Measurements from ENCODE around the gene MAP2K6.

Gene MAP2K6

DNA sequence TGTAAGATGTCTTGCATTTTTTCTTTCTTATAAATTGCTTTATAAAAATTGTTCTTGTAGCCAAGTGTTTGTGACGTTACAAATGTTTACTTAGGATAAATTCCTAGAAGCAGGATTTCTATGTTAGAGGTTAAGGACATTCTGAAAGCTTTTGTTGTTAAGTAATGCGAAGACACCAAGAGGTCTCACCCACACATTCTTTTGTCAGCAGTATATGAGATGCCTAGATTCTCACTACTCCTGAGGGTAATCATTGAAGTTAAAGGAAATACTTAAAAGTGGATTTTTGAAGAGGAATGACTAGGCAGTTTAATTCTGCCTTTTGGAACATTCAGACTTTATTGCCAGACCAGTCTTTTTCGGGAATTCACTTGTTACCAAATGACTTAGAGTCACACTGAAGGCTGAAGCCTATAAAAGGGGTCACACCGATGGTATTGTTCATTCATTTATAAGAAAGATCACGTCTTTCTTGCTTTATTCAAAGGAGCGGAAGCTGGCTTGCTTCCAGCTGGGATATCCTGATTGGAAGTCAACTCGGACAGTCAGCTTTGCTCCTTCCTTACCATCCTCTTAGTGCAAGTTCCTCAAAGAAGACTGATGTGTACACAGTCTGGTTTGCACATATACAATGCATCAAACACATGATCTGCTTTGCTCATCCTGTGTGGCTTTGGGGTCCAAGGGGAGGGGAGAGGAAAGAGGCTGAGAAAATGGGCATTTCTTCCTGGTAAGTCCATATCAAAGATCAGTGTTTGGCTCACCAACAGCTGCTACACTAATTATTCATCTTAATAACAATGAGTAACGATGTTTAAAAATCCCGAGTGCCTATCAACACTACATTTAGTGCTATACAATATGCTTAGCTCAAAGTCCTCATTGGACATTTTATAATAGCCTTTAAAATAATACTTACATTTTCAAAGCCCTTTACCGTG, 160.0 kb downstream of the MAP2K6 start:
- no peak for DNase-seq (ENCODE audit: low spot score)
- no peaks in the 10 kb centered on the region for H3K27me3 ChIP-seq (ENCODE audit: control insufficient read depth in 3 of 3, insufficient read depth in 3 of 3, low read depth in 1 of 3, low read length in 3 of 3)
- no peak overlapping the region for H4K91ac ChIP-seq (ENCODE audit: low read depth, low read length, poor library complexity)
- H2BK5ac ChIP-seq (ENCODE audit: low read length): no peak overlapping the region
- no peaks in the 10 kb centered on the region for H3K36me3 ChIP-seq (replicated peaks in 1 of 2; ENCODE audit: control insufficient read depth in 2 of 2, insufficient read depth in 2 of 2, low read length in 2 of 2)
- H3K4me3 ChIP-seq (ENCODE audit: low read length in 2 of 2): peak overlapping the region in 1 of 2 donors; percentile 22
- H3K18ac ChIP-seq (ENCODE audit: low read length): peak overlapping the region; percentile 1
- no peak overlapping the region for H2BK15ac ChIP-seq (ENCODE audit: low read length)
- no CpG with 5 or more reads among the region's 10 CpGs for WGBS, 2 donors (ENCODE audit: extremely low coverage in 2 of 2, insufficient read length in 2 of 2, insufficient replicate concordance in 1 of 2)
- no peak overlapping the region for H2AK5ac ChIP-seq (ENCODE audit: low read depth, low read length)
- H3K9me3 ChIP-seq (replicated peaks in 1 of 2; ENCODE audit: control insufficient read depth in 2 of 2, insufficient read depth in 1 of 2, low read depth in 1 of 2, low read length in 2 of 2): peaks cover 0 to 2% of the 10 kb centered on the region in 2 donors
- H2AFZ ChIP-seq (ENCODE audit: low read length): peak overlapping the region; percentile 65
- H2BK12ac ChIP-seq (ENCODE audit: low read length): no peak overlapping the region
- H3K9ac ChIP-seq (ENCODE audit: low read depth, low read length, poor library complexity): no peak overlapping the region
- H4K8ac ChIP-seq (ENCODE audit: low read depth, low read length): no peak overlapping the region
- H3K4ac ChIP-seq (ENCODE audit: low read length): no peak overlapping the region
- H3K27ac ChIP-seq (replicated peaks; ENCODE audit: low read length): no peak overlapping the region
- H2BK120ac ChIP-seq (ENCODE audit: low read depth, low read length): no peak overlapping the region
- no peak overlapping the region for H3K14ac ChIP-seq (ENCODE audit: low read length)
- H3K79me1 ChIP-seq (ENCODE audit: low read depth, low read length): no peaks in the 10 kb centered on the region
- no peak overlapping the region for H3K4me2 ChIP-seq (ENCODE audit: insufficient read depth, low read length, poor library complexity, severe bottlenecking)
- peaks cover 6 to 16% of the 10 kb centered on the region in 2 donors for H3K4me1 ChIP-seq (ENCODE audit: control insufficient read depth in 2 of 2, insufficient read depth in 1 of 2, low read depth in 1 of 2, low read length in 2 of 2)
- no peak overlapping the region for H3K23ac ChIP-seq (ENCODE audit: low read depth, low read length, poor library complexity)

DNA sequence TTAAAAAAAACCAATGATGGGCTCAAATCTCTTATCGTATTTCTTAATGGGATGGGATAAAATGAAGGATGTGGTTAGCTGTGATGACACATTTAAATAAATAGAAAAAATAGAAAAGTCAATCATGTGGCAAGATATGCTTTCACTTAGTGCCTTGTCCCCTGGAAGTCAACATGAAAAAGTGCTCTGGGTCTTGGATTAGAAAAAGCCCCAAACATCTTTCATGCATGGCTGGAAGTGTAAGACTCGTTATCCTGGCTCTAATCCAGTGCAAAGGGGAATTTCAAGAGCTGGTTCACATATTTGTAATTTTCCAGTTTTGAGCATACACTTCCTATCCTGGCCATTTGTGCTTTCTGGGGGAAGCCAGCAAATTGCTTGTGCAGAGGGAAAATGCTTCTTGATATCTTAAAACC, 160.9 kb downstream of the MAP2K6 start:
- DNase-seq (ENCODE audit: low spot score): no peak
- Histone ChIP-seq H2BK15ac (ENCODE audit: low read length) (no peak overlapping the region), H3K4me2 (ENCODE audit: insufficient read depth, low read length, poor library complexity, severe bottlenecking) (no peak overlapping the region), H2BK120ac (ENCODE audit: low read depth, low read length) (no peak overlapping the region), H3K27ac (replicated peaks; ENCODE audit: low read length) (peak overlapping the region; percentile 34), H3K4ac (ENCODE audit: low read length) (no peak overlapping the region), H3K79me1 (ENCODE audit: low read depth, low read length) (no peaks in the 10 kb centered on the region), H3K27me3 (ENCODE audit: control insufficient read depth in 3 of 3, insufficient read depth in 3 of 3, low read depth in 1 of 3, low read length in 3 of 3) (no peaks in the 10 kb centered on the region), H2BK12ac (ENCODE audit: low read length) (no peak overlapping the region), H3K14ac (ENCODE audit: low read length) (no peak overlapping the region), H3K9ac (ENCODE audit: low read depth, low read length, poor library complexity) (no peak overlapping the region), H3K9me3 (replicated peaks in 1 of 2; ENCODE audit: control insufficient read depth in 2 of 2, insufficient read depth in 1 of 2, low read depth in 1 of 2, low read length in 2 of 2) (peaks cover 0 to 2% of the 10 kb centered on the region in 2 donors), H4K8ac (ENCODE audit: low read depth, low read length) (no peak overlapping the region), H3K23ac (ENCODE audit: low read depth, low read length, poor library complexity) (no peak overlapping the region), H3K4me1 (ENCODE audit: control insufficient read depth in 2 of 2, insufficient read depth in 1 of 2, low read depth in 1 of 2, low read length in 2 of 2) (peaks cover 6 to 16% of the 10 kb centered on the region in 2 donors), H2AK5ac (ENCODE audit: low read depth, low read length) (no peak overlapping the region), H2BK5ac (ENCODE audit: low read length) (no peak overlapping the region), H3K4me3 (ENCODE audit: low read length in 2 of 2) (peak overlapping the region in 1 of 2 donors; percentile 22), H3K36me3 (replicated peaks in 1 of 2; ENCODE audit: control insufficient read depth in 2 of 2, insufficient read depth in 2 of 2, low read length in 2 of 2) (no peaks in the 10 kb centered on the region), H2AFZ (ENCODE audit: low read length) (peak overlapping the region; percentile 65), H4K91ac (ENCODE audit: low read depth, low read length, poor library complexity) (no peak overlapping the region), H3K18ac (ENCODE audit: low read length) (no peak overlapping the region)
- no CpG with 5 or more reads among the region's 2 CpGs for WGBS, 2 donors (ENCODE audit: extremely low coverage in 2 of 2, insufficient read length in 2 of 2, insufficient replicate concordance in 1 of 2)

DNA sequence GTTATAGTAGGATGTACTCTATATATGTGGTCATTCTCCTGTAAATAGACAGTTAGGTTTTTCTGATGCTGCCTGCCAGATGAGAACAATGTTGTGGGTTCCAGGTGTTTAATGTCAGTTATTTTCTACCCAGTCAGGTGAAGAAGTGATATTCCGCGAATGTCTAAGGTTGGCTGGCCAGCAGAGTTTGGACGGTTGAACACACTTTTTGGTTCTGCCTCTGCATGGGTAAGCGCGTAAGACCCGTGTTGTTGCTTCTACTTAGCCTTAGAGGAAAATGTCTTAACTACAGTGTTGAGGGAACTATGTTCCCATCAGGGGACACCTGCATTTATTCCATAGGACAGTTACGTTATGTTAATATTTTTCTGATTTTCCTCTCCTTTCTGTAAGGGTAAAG, 162.6 kb downstream of the MAP2K6 start:
- H2BK120ac ChIP-seq (ENCODE audit: low read depth, low read length): no peak overlapping the region
- no peak for DNase-seq (ENCODE audit: low spot score)
- no peak overlapping the region for H2BK15ac ChIP-seq (ENCODE audit: low read length)
- WGBS, 2 donors (ENCODE audit: extremely low coverage in 2 of 2, insufficient read length in 2 of 2, insufficient replicate concordance in 1 of 2): no CpG with 5 or more reads among the region's 7 CpGs
- no peak overlapping the region for H3K18ac ChIP-seq (ENCODE audit: low read length)
- H3K4me1 ChIP-seq (ENCODE audit: control insufficient read depth in 2 of 2, insufficient read depth in 1 of 2, low read depth in 1 of 2, low read length in 2 of 2): peaks cover 6 to 16% of the 10 kb centered on the region in 2 donors
- no peak overlapping the region for H2BK12ac ChIP-seq (ENCODE audit: low read length)
- H2AK5ac ChIP-seq (ENCODE audit: low read depth, low read length): no peak overlapping the region
- H3K14ac ChIP-seq (ENCODE audit: low read length): no peak overlapping the region
- no peaks in the 10 kb centered on the region for H3K36me3 ChIP-seq (replicated peaks in 1 of 2; ENCODE audit: control insufficient read depth in 2 of 2, insufficient read depth in 2 of 2, low read length in 2 of 2)
- no peak overlapping the region for H4K91ac ChIP-seq (ENCODE audit: low read depth, low read length, poor library complexity)
- H3K9me3 ChIP-seq (replicated peaks in 1 of 2; ENCODE audit: control insufficient read depth in 2 of 2, insufficient read depth in 1 of 2, low read depth in 1 of 2, low read length in 2 of 2): no peaks in the 10 kb centered on the region
- no peaks in the 10 kb centered on the region for H3K79me1 ChIP-seq (ENCODE audit: low read depth, low read length)
- no peaks in the 10 kb centered on the region for H3K27me3 ChIP-seq (ENCODE audit: control insufficient read depth in 3 of 3, insufficient read depth in 3 of 3, low read depth in 1 of 3, low read length in 3 of 3)
- H3K9ac ChIP-seq (ENCODE audit: low read depth, low read length, poor library complexity): no peak overlapping the region
- no peak overlapping the region for H3K4ac ChIP-seq (ENCODE audit: low read length)
- H3K27ac ChIP-seq (replicated peaks; ENCODE audit: low read length): no peak overlapping the region
- no peak overlapping the region for H3K4me3 ChIP-seq (ENCODE audit: low read length in 2 of 2)
- H2BK5ac ChIP-seq (ENCODE audit: low read length): no peak overlapping the region
- no peak overlapping the region for H3K4me2 ChIP-seq (ENCODE audit: insufficient read depth, low read length, poor library complexity, severe bottlenecking)
- no peak overlapping the region for H2AFZ ChIP-seq (ENCODE audit: low read length)
- H3K23ac ChIP-seq (ENCODE audit: low read depth, low read length, poor library complexity): no peak overlapping the region
- H4K8ac ChIP-seq (ENCODE audit: low read depth, low read length): no peak overlapping the region

DNA sequence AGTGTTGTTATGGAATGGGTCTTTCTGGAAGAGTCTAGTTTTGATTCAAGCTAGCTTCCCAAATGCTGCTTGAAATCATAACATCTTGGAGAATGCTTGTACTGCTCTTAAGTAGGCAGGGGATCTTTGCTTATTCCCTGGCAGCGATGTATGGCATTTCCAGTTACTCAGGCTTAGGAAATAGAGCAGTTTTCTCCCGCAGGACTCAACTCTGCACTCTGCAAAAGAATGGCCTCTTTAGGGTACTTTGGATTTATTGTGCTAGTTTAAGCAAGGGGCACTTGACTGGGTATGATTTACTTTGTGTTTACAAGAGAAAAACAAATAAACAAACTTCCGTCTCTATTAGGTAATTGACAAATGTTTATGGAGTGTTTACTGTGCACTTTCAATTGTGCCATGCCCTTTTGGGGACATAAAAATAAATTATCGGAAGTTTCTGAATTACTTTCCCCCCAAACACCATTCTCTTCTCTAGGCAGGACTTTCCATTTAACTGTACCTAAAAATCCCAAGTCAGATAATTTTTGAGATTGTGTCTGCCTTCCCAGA, 164.0 kb downstream of the MAP2K6 start:
- no peak overlapping the region for H2BK120ac ChIP-seq (ENCODE audit: low read depth, low read length)
- H3K79me1 ChIP-seq (ENCODE audit: low read depth, low read length): no peaks in the 10 kb centered on the region
- no peak overlapping the region for H3K14ac ChIP-seq (ENCODE audit: low read length)
- H4K91ac ChIP-seq (ENCODE audit: low read depth, low read length, poor library complexity): no peak overlapping the region
- no peak overlapping the region for H4K8ac ChIP-seq (ENCODE audit: low read depth, low read length)
- H3K18ac ChIP-seq (ENCODE audit: low read length): no peak overlapping the region
- no peak overlapping the region for H2AFZ ChIP-seq (ENCODE audit: low read length)
- H3K4me1 ChIP-seq (ENCODE audit: control insufficient read depth in 2 of 2, insufficient read depth in 1 of 2, low read depth in 1 of 2, low read length in 2 of 2): peaks cover 6 to 16% of the 10 kb centered on the region in 2 donors
- H2BK5ac ChIP-seq (ENCODE audit: low read length): no peak overlapping the region
- H3K23ac ChIP-seq (ENCODE audit: low read depth, low read length, poor library complexity): no peak overlapping the region
- H3K36me3 ChIP-seq (replicated peaks in 1 of 2; ENCODE audit: control insufficient read depth in 2 of 2, insufficient read depth in 2 of 2, low read length in 2 of 2): no peaks in the 10 kb centered on the region
- no peak overlapping the region for H2AK5ac ChIP-seq (ENCODE audit: low read depth, low read length)
- H3K4ac ChIP-seq (ENCODE audit: low read length): no peak overlapping the region
- H3K9ac ChIP-seq (ENCODE audit: low read depth, low read length, poor library complexity): no peak overlapping the region
- H2BK12ac ChIP-seq (ENCODE audit: low read length): no peak overlapping the region
- no peak overlapping the region for H3K4me3 ChIP-seq (ENCODE audit: low read length in 2 of 2)
- no peaks in the 10 kb centered on the region for H3K27me3 ChIP-seq (ENCODE audit: control insufficient read depth in 3 of 3, insufficient read depth in 3 of 3, low read depth in 1 of 3, low read length in 3 of 3)
- WGBS, 2 donors (ENCODE audit: extremely low coverage in 2 of 2, insufficient read length in 2 of 2, insufficient replicate concordance in 1 of 2): no CpG with 5 or more reads among the region's 4 CpGs
- no peak overlapping the region for H2BK15ac ChIP-seq (ENCODE audit: low read length)
- no peak for DNase-seq (ENCODE audit: low spot score)
- no peaks in the 10 kb centered on the region for H3K9me3 ChIP-seq (replicated peaks in 1 of 2; ENCODE audit: control insufficient read depth in 2 of 2, insufficient read depth in 1 of 2, low read depth in 1 of 2, low read length in 2 of 2)
- no peak overlapping the region for H3K27ac ChIP-seq (replicated peaks; ENCODE audit: low read length)
- H3K4me2 ChIP-seq (ENCODE audit: insufficient read depth, low read length, poor library complexity, severe bottlenecking): no peak overlapping the region
